HCT116 (cell line): Measurements from ENCODE around the gene FAM53A.

Source experiments
- CEBPB ChIP-seq: IDR thresholded peaks from 2 replicates; pipeline ENCODE4 v1.6.1; 2012; ENCODE audit warnings: low read depth
- CTCF ChIP-seq, 3 experiments: fragments of 200-600 bp in 1 of 3; sonication (generic) in 1 of 3; IDR thresholded peaks in 2 of 3; conservative IDR thresholded peaks in 1 of 3; 2 replicates each; pipeline ENCODE4 v1.5.1; 2012 to 2017; ENCODE audit warnings: low read depth in 2 of 3, low read length in 2 of 3, antibody characterized with exemption in 1 of 3, borderline replicate concordance in 1 of 3, control low read depth in 1 of 3, mild to moderate bottlenecking in 1 of 3, mixed read lengths in 1 of 3, mixed run types in 1 of 3, moderate library complexity in 1 of 3; ENCODE audit not compliant: insufficient read depth in 1 of 3
- EZH2 ChIP-seq: fragments of 200-600 bp; sonication (generic); IDR thresholded peaks from 2 replicates; pipeline ENCODE4 v1.6.1; 2017; ENCODE audit warnings: antibody characterized with exemption, mixed run types
- EZH2phosphoT487 ChIP-seq: fragments of 200-600 bp; IDR thresholded peaks from 2 replicates; pipeline ENCODE4 v1.6.1; 2018; ENCODE audit warnings: antibody characterized with exemption, borderline replicate concordance
- MAX ChIP-seq: IDR thresholded peaks from 2 replicates; pipeline ENCODE4 v1.6.1; 2012
- POLR2A ChIP-seq: IDR thresholded peaks from 2 replicates; pipeline ENCODE4 v1.7.0; 2011; ENCODE audit warnings: borderline replicate concordance; ENCODE audit not compliant: insufficient read depth, insufficient read length; ENCODE audit errors: extremely low read depth
- RAD21 ChIP-seq: IDR thresholded peaks from 2 replicates; pipeline ENCODE4 v1.6.1; 2012; ENCODE audit warnings: low read depth, mild to moderate bottlenecking
- SIN3A ChIP-seq: IDR thresholded peaks from 2 replicates; pipeline ENCODE4 v1.6.1; 2012; ENCODE audit warnings: low read depth
- SRF ChIP-seq: IDR thresholded peaks from 2 replicates; pipeline ENCODE4 v1.6.1; 2012; ENCODE audit warnings: low read depth

- TF ChIP-seq CTCF (IDR thresholded peaks at IDR 0.05 in 2 of 3, conservative IDR thresholded peaks at IDR 0.05 in 1 of 3; ENCODE audit: borderline replicate concordance in 1 of 3, insufficient read depth in 1 of 3, low read depth in 2 of 3, low read length in 2 of 3) (no peak), SIN3A (no peak), CEBPB (no peak), POLR2A (no peak), EZH2 (no peak), EZH2phosphoT487 (no peak), MAX (no peak), SRF (no peak), RAD21 (no peak)
These were observed 36.7 kb downstream of the FAM53A start for GRCh38 chr4:1647432-1647831.
